Putamen (tissue), 1 donor: ENCODE results near the gene PROCR.
"Not testable (repeated sequence)": the region's sequence is repeated elsewhere in the genome, so short reads cannot be mapped to it uniquely, and the experiment has no call there.

Source experiments
- DNase-seq: peaks from one replicate; pipeline ENCODE4 v3.0.0-alpha.2; 2016; ENCODE audit warnings: low spot score

PROCR gene

DNA sequence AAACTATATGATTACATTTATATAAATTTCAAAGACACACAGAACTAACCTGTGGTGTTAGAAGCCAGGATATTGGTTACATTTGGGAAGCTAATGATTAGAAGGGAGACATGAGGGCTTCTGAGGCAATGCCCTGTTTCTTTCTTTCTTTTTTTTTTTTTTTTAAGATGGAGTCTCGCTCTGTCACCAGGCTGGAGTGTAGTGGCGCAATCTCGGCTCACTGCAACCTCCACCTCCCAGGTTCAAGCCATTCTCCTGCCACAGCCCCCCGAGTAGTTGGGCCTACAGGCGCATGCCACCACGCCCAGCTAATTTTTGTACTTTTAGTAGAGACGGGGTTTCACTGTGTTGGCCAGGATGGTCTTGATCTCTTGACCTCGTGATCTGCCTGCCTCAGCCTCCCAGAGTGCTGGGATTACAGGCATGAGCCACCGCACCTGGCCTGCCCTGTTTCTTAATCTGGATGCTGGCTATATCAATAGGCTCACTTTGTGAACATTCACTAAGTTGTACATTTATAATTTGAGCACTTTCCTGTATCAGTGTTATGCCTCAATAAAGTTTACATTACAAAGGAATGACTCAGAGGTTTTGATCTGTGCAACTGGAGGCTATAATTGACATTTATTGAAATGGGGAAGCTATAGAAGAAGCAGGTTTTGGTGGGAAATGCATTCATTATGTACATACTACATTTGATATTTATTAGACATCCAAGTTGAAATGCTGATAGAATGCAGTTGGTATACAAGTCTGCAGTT is 21.3 kb downstream of the PROCR start:
- not testable (repeated sequence) for DNase-seq

DNA sequence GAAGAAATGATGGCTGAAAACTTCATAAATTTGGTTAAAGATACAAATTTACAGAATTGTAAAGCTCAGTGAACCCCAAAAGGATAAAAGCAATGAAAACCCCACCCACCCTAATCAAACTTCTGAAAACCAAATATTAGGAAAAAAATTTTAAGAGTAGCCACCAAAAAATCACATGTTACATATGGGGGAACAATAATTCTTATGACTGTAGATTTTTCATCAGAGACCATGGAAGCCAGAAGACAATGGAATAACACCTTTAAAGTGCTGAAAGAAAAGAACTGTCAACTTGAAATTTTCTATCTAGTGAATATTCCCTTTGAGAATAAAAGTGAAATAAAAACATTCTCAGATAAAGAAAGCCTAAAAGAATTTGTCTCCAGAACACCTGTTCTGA is 24.4 kb downstream of the PROCR start:
- no peak for DNase-seq

DNA sequence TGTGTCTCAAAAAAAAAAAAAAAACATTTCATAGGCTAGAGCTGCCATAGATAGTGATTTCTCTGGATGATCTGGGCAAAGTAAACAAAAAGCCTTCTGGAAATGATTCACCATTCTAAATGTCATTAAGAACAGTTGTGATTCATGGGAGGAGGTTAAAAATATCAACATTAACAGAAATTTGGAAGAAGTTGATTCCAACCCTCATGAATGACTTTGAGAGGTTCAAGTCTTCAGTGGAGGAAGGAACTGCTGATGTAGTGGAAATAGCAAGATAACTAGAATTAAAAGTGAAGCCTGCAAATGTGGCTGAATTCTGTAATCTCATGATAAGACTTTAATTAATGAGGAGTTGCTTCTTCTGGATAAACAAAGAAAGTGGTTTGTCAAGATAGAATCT is 27.9 kb downstream of the PROCR start:
- no peak for DNase-seq

DNA sequence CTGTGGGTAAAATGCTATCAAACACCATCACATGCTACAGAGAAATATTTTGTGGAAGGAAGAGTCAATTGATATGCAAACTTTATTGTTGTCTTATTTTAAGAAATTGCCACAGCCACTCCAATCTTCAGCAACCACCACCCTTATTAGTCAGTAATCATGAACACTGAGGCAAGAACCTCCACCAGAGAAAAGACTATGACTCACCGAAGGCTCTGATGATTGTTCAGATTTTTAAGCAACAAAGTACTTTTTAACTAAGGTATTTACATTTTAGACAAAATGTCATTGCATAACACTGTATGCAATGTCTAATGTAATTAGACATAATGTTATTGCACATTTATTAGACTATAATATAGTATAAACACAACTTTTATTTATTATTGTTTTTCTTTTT is 28.4 kb downstream of the PROCR start:
- no peak for DNase-seq

DNA sequence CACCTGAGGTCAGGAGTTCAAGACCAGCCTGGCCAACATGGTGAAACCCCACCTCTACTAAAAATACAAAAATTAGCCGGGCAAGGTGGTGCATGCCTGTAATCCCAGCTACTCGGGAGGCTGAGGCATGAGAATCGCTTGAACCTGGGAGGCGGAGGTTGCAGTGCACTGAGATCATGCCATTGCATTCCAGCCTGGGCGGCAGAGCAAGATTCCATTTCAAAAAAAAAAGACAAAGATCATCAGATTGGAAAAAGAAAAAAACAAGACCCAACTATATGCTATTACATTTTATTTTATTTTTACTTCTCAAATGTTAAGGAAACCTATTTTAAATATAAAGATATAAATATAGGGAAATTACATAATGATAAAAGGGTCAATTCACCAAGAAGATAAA is 29.6 kb downstream of the PROCR start:
- not testable (repeated sequence) for DNase-seq

DNA sequence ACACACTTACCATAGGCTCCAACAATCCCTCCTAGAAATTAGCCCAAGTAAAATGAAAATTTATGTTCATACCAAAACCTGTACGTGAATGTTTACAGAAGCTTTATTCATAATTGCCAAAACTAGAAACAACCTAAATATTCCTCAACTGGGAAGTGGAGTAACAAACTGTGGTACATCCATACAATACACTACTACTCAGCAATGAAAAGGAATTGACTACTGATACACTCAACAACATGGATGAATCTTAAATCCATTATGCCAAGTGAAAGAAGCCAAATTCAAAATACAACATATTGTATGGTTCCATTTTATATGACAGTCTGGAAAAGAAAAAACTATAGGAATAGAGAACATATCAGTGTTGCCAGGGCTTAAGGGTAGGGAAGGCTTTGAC is 34.9 kb downstream of the PROCR start:
- no peak for DNase-seq

DNA sequence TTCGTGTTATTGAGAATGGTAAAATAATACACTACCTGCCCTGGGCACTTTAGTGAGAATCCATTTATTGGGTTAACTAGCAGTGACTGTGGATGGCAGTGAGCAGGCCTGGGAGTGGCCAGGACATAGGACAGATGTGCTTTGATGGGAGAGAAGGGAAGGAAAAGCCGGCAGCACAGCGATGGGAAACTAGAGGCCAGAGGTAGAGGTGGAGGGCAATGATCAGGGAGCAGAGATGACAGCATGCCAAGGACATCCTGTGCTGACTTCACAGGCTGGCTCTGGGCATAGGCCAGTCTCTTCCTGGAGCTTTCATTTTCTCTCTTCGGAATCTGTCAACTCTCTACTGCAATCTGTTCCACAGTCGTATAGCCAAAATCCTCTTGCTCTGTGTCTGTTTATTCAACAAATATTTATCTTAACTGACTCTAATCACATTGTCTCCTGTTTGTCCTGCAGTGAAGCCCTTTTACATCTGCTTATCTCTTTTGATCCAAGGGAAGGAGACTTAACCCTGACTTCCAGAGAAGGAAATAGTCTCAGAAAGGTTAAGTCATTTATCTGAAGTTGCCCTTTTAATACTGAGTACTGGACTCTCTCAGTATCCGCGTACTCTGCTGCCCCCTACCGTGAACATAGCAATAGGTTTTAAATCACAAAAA is 36.2 kb downstream of the PROCR start:
- DNase-seq, result peak; percentile 65

DNA sequence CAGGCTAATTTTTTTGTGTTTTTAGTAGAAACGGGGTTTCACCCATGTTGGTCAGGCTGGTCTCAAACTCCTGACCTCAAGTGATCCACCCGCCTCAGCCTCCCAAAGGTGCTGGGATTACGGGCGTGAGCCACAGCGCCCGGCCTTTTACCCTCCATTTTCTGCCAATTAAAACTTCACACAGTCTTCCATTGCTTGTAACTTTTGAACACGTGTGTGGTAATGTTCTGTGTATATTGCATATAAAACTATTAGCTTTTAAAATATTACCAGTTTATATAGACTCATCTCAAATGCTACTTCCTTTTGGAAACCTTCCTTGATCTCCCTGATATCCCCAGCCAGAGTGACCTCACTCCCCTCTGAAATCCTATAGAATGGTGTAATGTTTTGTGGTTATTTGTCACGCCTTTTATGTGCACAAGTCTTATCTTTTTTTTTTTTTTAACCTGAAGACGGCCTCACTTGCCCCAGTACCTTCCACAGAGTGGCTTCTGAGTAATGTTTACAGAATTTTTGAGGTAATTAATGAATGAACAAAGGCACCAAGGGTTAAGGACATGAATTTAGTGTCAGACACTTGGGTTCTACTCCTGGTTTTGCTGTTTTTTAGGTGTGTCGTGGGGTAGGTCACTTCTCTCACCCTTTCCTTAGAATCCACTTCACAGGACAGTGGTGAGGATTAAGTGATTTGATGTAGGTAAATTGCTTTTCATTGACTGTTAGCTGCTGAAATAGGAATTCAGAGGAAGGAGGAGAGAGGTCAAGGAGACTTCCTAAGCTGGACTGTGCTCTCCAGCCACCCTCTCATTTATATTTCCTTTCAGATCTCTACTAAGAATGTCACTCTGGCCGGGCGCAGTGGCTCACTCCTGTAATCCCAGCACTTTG is 43.4 kb downstream of the PROCR start:
- DNase-seq, result no peak

DNA sequence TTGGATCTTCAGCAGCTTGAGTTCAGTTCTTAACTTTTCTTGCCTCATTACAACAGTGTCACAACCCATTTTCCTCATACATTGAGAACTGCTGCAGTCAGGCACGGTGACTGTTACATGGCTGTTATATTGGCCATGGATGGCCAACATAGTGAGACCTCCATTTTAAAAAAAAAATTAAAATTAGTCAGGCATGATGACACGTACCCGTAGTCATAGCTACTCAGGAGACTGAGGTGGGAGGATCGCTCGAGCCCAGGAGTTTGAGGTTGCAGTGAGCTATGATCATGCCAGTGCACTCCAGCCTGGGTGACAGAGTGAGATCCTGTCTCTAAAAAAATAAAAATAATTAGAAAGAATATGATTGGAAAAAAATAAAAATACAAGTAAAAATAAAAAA is 44.7 kb downstream of the PROCR start:
- DNase-seq, result no peak

DNA sequence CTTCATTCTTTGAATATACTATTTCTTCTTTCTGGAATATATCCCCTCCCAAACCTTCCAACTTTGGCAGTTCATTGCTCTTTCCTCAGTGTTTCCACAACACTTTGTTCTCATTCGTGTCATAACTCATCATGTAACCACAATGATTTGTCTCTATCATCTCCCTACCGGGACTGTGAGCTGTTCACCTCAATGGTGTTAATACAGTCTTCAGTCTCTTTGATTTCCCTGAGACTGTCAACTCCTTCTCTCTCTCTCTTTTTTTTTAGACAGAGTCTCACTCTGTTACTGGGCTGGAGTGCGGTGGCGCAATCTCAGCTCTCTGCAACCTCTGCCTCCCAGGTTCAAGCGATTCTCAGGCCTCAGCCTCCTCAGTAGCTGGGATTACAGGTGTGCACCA is 52.1 kb downstream of the PROCR start:
- no peak for DNase-seq

DNA sequence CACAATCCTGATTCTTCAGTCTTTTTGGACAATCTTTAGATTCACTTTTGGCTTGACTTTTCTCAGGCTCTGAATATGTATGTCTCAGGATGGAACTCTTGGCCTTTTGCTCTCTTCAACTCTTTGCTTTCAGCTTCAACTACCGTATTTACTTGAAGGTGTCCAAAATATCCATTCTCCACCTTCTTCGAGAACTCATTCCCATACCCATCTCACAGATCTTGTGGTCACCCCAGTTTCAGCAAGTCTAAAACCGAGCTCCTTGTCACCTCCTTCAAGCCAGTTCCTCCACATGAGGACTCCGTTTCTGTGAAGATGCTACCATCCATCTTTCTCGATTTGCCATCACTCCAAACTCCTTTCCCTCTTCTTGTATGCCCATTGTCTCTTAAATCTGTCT is 52.7 kb downstream of the PROCR start:
- DNase-seq, result no peak

DNA sequence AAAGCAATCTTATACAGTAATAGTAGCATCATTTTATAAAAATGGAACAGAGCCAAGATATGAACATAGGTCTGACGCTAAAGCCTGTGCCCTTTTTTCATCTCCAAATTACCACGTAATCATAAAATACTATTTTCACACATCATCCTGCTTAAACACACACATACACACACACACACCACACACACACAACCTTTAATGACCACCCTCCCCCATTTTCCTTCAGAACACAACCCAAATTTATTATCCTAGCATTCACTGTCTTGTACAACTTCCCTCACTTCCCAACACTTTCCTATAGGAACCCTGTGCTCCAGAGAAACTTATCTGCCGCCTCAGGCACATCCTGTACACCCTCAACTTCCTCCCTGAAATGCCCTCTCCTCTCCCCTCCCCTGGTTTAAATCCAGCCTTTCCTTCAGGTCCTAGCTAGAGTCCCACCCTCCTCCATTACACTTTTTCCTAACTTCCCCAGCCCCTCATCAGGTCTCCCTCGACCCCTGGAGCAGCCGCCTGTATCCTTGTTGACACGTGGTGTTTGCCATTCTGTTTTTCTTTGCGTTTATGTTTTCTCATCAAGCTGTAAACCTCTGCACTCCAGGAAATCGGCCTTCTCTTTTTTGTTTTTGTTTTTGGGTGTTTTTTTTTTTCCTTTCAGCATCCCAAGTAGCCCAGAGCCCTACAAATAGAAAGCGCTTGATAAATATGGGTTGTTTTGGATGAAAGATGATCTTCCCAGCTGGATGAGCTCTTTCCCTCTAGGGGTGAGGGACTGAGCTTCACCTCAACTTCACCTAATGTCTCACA is 53.6 kb downstream of the PROCR start:
- DNase-seq, result no peak

DNA sequence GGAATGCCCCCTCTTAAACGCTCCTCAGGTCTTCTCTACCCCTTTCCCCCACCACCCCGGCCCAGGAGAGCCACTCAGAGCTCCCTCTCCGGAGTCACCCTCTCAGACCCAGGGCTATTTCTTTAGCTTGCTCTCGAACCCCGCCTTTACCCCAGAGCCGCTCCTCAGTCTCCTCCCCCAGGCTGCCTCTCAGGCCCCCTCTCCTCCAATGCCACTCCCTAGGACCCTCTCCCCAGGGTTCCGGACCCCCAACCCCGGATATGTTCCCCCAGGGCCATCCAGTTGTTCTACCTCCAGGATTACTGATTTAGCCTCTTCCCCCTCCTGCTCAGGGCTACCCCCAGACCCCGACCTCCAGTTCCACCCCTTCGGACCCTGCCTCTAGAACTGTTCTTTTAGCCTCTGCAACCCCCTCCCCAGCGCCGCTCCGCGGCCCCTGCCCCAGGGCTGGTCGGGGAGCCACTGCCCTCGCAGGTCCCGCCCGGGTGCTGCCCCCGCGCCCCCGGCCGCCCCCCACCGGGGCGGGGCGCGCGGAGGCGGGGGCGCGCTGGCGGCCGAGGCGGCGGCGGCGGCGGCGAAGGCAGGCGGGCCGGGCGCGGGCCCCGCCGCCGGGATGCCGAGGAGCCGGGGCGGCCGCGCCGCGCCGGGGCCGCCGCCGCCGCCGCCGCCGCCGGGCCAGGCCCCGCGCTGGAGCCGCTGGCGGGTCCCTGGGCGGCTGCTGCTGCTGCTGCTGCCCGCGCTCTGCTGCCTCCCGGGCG is 54.4 kb downstream of the PROCR start, which contains the start of gene MMP24:
TSS of gene MMP24 (plus strand) at position 565 of the 758 bp plus-strand sequence. CDS start at position 614, 49 bp downstream.
- no peak for DNase-seq
